Measurements from ENCODE around the gene LRBA. TPM values are rescaled to one million over a fixed set of nuclear protein-coding genes. Genes with fewer than 3 reads are reported as not detected.
"Not testable (repeated sequence)": the region's sequence is repeated elsewhere in the genome, so short reads cannot be mapped to it uniquely, and the experiment has no call there.

Gene LRBA
- total and polyA plus RNA-seq, 8 donors = 43.3 to 62.5 (median 52.3) TPM

- TF ChIP-seq CTCF (IDR thresholded peaks at IDR 0.05) = no peak
- Histone ChIP-seq H3K27me3 (no peaks in the 10 kb centered on the region), H3K27ac (no peak overlapping the region), H3K4me1 (no peaks in the 10 kb centered on the region), H3K4me3 (no peak overlapping the region), H3K36me3 (no peaks in the 10 kb centered on the region), H3K9me3 (no peaks in the 10 kb centered on the region)
- intact Hi-C loops (cut with DNase I) = no loop called here
- ATAC-seq (no peak), DNase-seq (no peak)
Observed at GRCh38 chr4:150668824-150669223, 346.3 kb downstream of the LRBA start.

GRCh38 chr4:150664935-150665334 is 350.1 kb downstream of the LRBA start:
- H3K4me3 ChIP-seq = no peak overlapping the region
- no peaks in the 10 kb centered on the region for H3K9me3 ChIP-seq
- no peak overlapping the region for H3K27ac ChIP-seq
- TF ChIP-seq CTCF (IDR thresholded peaks at IDR 0.05) = no peak
- H3K36me3 ChIP-seq = no peaks in the 10 kb centered on the region
- DNase-seq = no peak
- no peaks in the 10 kb centered on the region for H3K4me1 ChIP-seq
- ATAC-seq = peak; percentile 32
- intact Hi-C loops (cut with DNase I) = no loop called here
- H3K27me3 ChIP-seq = no peaks in the 10 kb centered on the region

- Histone ChIP-seq H3K36me3 (no peaks in the 10 kb centered on the region), H3K4me3 (no peak overlapping the region), H3K27ac (no peak overlapping the region), H3K9me3 (no peaks in the 10 kb centered on the region), H3K27me3 (no peaks in the 10 kb centered on the region), H3K4me1 (no peaks in the 10 kb centered on the region)
- intact Hi-C loops (cut with DNase I) = no loop called here
- DNase-seq (no peak), ATAC-seq (no peak)
- TF ChIP-seq CTCF (IDR thresholded peaks at IDR 0.05) = no peak
Observed at GRCh38 chr4:150662686-150663085, 352.4 kb downstream of the LRBA start.

GRCh38 chr4:150661551-150661950 is 353.5 kb downstream of the LRBA start:
- H3K27me3 ChIP-seq; H3K27ac ChIP-seq; DNase-seq; H3K9me3 ChIP-seq; ATAC-seq; intact Hi-C loops (cut with DNase I); H3K4me3 ChIP-seq; H3K36me3 ChIP-seq; H3K4me1 ChIP-seq: not testable (repeated sequence)

GRCh38 chr4:150658258-150658657 is 356.8 kb downstream of the LRBA start:
- DNase-seq; H3K27ac ChIP-seq; H3K4me1 ChIP-seq; H3K9me3 ChIP-seq; intact Hi-C loops (cut with DNase I); H3K4me3 ChIP-seq; H3K36me3 ChIP-seq; H3K27me3 ChIP-seq; ATAC-seq: not testable (repeated sequence)

GRCh38 chr4:150656891-150657290 is 358.2 kb downstream of the LRBA start:
- Histone ChIP-seq H3K27me3 (no peaks in the 10 kb centered on the region), H3K9me3 (no peaks in the 10 kb centered on the region), H3K4me3 (no peak overlapping the region), H3K36me3 (no peaks in the 10 kb centered on the region), H3K27ac (no peak overlapping the region), H3K4me1 (no peaks in the 10 kb centered on the region)
- ATAC-seq = no peak
- intact Hi-C loops (cut with DNase I) = no loop called here
- no peak for DNase-seq
- no peak for TF ChIP-seq CTCF (IDR thresholded peaks at IDR 0.05)
